Endothelial cell of umbilical vein (primary cell): ENCODE measurements around the gene PFKP. TPM values are rescaled to one million over a fixed set of nuclear protein-coding genes. Genes with fewer than 3 reads are reported as not detected.

ENCODE experiments used
- BruUV-seq: library from RNA; stranded (reverse); fragments of 400-500 nt; replicated peaks from 2 replicates; lab custom pipeline; 2021; lab: Mats Ljungman, UMichigan
- CTCF ChIA-PET: fragments of 300-600, 350-600 bp; sonication (Branson Sonifier 250); formaldehyde crosslinking; loops from one replicate; lab custom pipeline; 2021; ENCODE audit warnings: antibody characterized with exemption, inconsistent platforms; lab: Charles Lee
- POLR2A ChIA-PET: fragments of 300-600, 350-600 bp; sonication (Branson Sonifier 250); formaldehyde crosslinking; loops from one replicate; lab custom pipeline; 2021; ENCODE audit warnings: antibody characterized with exemption, inconsistent platforms; lab: Charles Lee
- DNase-seq: peaks from one replicate; pipeline ENCODE4 v3.0.0-alpha.2; 2011; ENCODE audit warnings: low read depth, low spot score
- FAIRE-seq: peaks from 2 replicates; lab custom pipeline; 2011; peaks lifted over from hg19 to GRCh38; lab: Jason Lieb, UNC
- H2AFZ ChIP-seq: 2 replicates; pipeline ENCODE4 v1.6.0; 2012; ENCODE audit warnings: low read depth, low read length, control low read depth, inconsistent platforms
- H3K27ac ChIP-seq: 2 replicates; pipeline ENCODE4 v1.5.1; 2011; ENCODE audit warnings: low read depth, mild to moderate bottlenecking, control low read depth, low read length, moderate library complexity; ENCODE audit not compliant: insufficient read depth
- H3K27me3 ChIP-seq, 2 experiments: 2 replicates each; pipeline versions ENCODE4 v1.6.0 to v1.6.1; 2011; ENCODE audit warnings: low read length in 2 of 2, mixed read lengths in 1 of 2; ENCODE audit not compliant: control insufficient read depth in 2 of 2, insufficient read depth in 2 of 2
- H3K36me3 ChIP-seq, 2 experiments: 2 replicates in 1 of 2; 3 replicates in 1 of 2; pipeline ENCODE4 v1.5.1; 2011; ENCODE audit warnings: low read length in 2 of 2, mild to moderate bottlenecking in 1 of 2, moderate library complexity in 1 of 2; ENCODE audit not compliant: control insufficient read depth in 2 of 2, insufficient read depth in 2 of 2; ENCODE audit errors: extremely low read depth in 1 of 2
- H3K4me1 ChIP-seq: 3 replicates; pipeline ENCODE4 v1.5.1; 2011; ENCODE audit warnings: mild to moderate bottlenecking, low read length; ENCODE audit not compliant: control insufficient read depth, insufficient read depth; ENCODE audit errors: extremely low read depth
- H3K4me2 ChIP-seq: 2 replicates; pipeline ENCODE4 v1.6.1; 2011; ENCODE audit warnings: low read length, control low read depth, mixed read lengths; ENCODE audit not compliant: insufficient read depth
- H3K4me3 ChIP-seq, 3 experiments: fragments of 200-600 bp in 1 of 3; sonication (generic), shearing (Covaris generic) in 1 of 3; replicated peaks in 1 of 3; 2 replicates each; pipeline ENCODE4 v1.5.1; 2011 to 2016; ENCODE audit warnings: control low read depth in 3 of 3, low read length in 3 of 3, mild to moderate bottlenecking in 2 of 3, inconsistent platforms in 1 of 3, low read depth in 1 of 3, moderate library complexity in 1 of 3; ENCODE audit not compliant: insufficient read depth in 1 of 3
- H3K79me2 ChIP-seq: 2 replicates; pipeline ENCODE4 v1.6.0; 2012; ENCODE audit warnings: low read length, inconsistent platforms; ENCODE audit not compliant: control insufficient read depth, insufficient read depth
- H3K9ac ChIP-seq: replicated peaks from 2 replicates; pipeline ENCODE3; 2011; ENCODE audit warnings: low read length, control low read depth; ENCODE audit not compliant: insufficient read depth; ENCODE audit errors: extremely low read depth
- H3K9me1 ChIP-seq: replicated peaks from 3 replicates; pipeline ENCODE4 v1.6.0; 2011; ENCODE audit warnings: mild to moderate bottlenecking, low read length; ENCODE audit not compliant: control insufficient read depth, insufficient read depth; ENCODE audit errors: extremely low read depth
- H3K9me3 ChIP-seq: replicated peaks from 2 replicates; pipeline ENCODE4 v1.5.1; 2012; ENCODE audit warnings: low read length, inconsistent platforms; ENCODE audit not compliant: control insufficient read depth, insufficient read depth
- H4K20me1 ChIP-seq: replicated peaks from 2 replicates; pipeline ENCODE3; 2011; ENCODE audit warnings: mild to moderate bottlenecking, low read length; ENCODE audit not compliant: control insufficient read depth, insufficient read depth; ENCODE audit errors: extremely low read depth
- CTCF ChIP-seq, 2 donors: IDR thresholded peaks; 1 replicate in 1 of 2; 2 replicates in 1 of 2; pipeline ENCODE4 v1.5.1; 2011; ENCODE audit warnings: low read length in 2 of 2, mild to moderate bottlenecking in 2 of 2, moderate library complexity in 2 of 2, control low read depth in 1 of 2, inconsistent platforms in 1 of 2, low read depth in 1 of 2; ENCODE audit not compliant: insufficient read depth in 1 of 2; ENCODE audit errors: extremely low read depth in 1 of 2
- EZH2 ChIP-seq: IDR thresholded peaks from 2 replicates; pipeline ENCODE4 v1.6.1; 2012; ENCODE audit warnings: borderline replicate concordance, low read depth, mild to moderate bottlenecking, moderate library complexity, low read length, inconsistent platforms; ENCODE audit not compliant: severe bottlenecking
- FOS ChIP-seq: IDR thresholded peaks from 2 replicates; pipeline ENCODE4 v1.6.1; 2011; ENCODE audit warnings: mild to moderate bottlenecking, low read length, moderate library complexity, borderline replicate concordance; ENCODE audit not compliant: insufficient read depth
- GATA2 ChIP-seq: IDR thresholded peaks from 2 replicates; pipeline ENCODE4 v1.7.0; 2011; ENCODE audit warnings: low read depth, mild to moderate bottlenecking, moderate library complexity, mixed read lengths, low read length; ENCODE audit not compliant: insufficient read length, insufficient read depth
- JUN ChIP-seq: IDR thresholded peaks from 2 replicates; pipeline ENCODE4 v1.6.1; 2011; ENCODE audit warnings: borderline replicate concordance, low read depth; ENCODE audit not compliant: insufficient read length, insufficient read depth
- MYC ChIP-seq: IDR thresholded peaks from one replicate; pipeline ENCODE4 v1.6.1; 2011; ENCODE audit warnings: mild to moderate bottlenecking, low read depth, low read length
- POLR2A ChIP-seq: IDR thresholded peaks from 2 replicates; pipeline ENCODE4 v1.6.1; 2012; ENCODE audit warnings: low read depth, mild to moderate bottlenecking, control low read depth, low read length
- POLR2AphosphoS5 ChIP-seq: IDR thresholded peaks from 2 replicates; pipeline ENCODE4 v1.6.1; 2012; ENCODE audit warnings: low read depth, mild to moderate bottlenecking, control low read depth, low read length, moderate library complexity; ENCODE audit not compliant: insufficient read depth
- dilution Hi-C: fragments of 300-500 bp; cut with MboI; formaldehyde crosslinking; loops from one replicate; pipeline ENCODE4 v1.15.0; 2019; ENCODE audit warnings: low sequenced_read_pairs; ENCODE audit not compliant: extremely low pct_ligation_motif_present
- intact Hi-C: fragments of 100-400 bp; cut with micrococcal nuclease; formaldehyde crosslinking; loops from one replicate; pipeline ENCODE4 v1.10.0; 2022
- polyA plus RNA-seq, 4 experiments: library from polyadenylated mRNA; depleted of rRNA in 3 of 4; stranded (reverse) in 3 of 4; unstranded in 1 of 4; fragments of >200 nt; gene quantifications; 2 replicates each; pipeline versions ENCODE4 v1.2.1 to v1.2.3, GENCODE V29; 2011 to 2012; ENCODE audit warnings: missing spikeins in 1 of 4
- total RNA-seq: library from RNA; stranded (reverse); gene quantifications from 2 replicates; pipeline ENCODE4 v1.2.3, GENCODE V29; 2021
- TF ChIP-seq, protein P1 (sequence below): IDR thresholded peaks from 2 replicates; pipeline ENCODE4 v1.6.1; 2011; ENCODE audit not compliant: insufficient read depth, insufficient read length

PFKP gene
- total and polyA plus RNA-seq, 2 donors (not counting 3 experiments of a cell fraction or from before 2014, with no cell fraction given), result 185 to 359 TPM

- BruUV-seq, result no TSS peak
- ChIA-PET CTCF (no interaction called here), POLR2A (no interaction called here)
- Histone ChIP-seq H3K27ac (no peak overlapping the region), H3K9ac (no peak overlapping the region), H3K27me3 (no peaks in the 10 kb centered on the region), H3K4me1 (no peaks in the 10 kb centered on the region), H2AFZ (no peak overlapping the region), H3K36me3 (no peaks in the 10 kb centered on the region), H3K4me3 (no peak overlapping the region), H3K9me3 (no peaks in the 10 kb centered on the region), H4K20me1 (no peaks in the 10 kb centered on the region), H3K79me2 (no peaks in the 10 kb centered on the region), H3K9me1 (no peaks in the 10 kb centered on the region), H3K4me2 (no peak overlapping the region)
- TF ChIP-seq FOS (no peak), JUN (no peak), MYC (no peak), EZH2 (no peak), POLR2AphosphoS5 (no peak), GATA2 (no peak), CTCF (IDR thresholded peaks at IDR 0.05; ENCODE audit: extremely low read depth in 1 of 2, insufficient read depth in 1 of 2, low read depth in 1 of 2, low read length in 2 of 2) (no peak), POLR2A (no peak)
- TF ChIP-seq, protein P1, sequence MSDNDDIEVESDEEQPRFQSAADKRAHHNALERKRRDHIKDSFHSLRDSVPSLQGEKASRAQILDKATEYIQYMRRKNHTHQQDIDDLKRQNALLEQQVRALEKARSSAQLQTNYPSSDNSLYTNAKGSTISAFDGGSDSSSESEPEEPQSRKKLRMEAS, result no peak
- DNase-seq (no peak), FAIRE-seq (no peak)
- dilution Hi-C loops, result no loop called here
- intact Hi-C loops, result no loop called here
Observed at GRCh38 chr10:3020311-3020710, 47.0 kb upstream of the PFKP start.
